Right ventricle myocardium superior (tissue), 1 donor: Measurements from ENCODE around the gene SEBOX. TPM values are rescaled to one million over a fixed set of nuclear protein-coding genes. Genes with fewer than 3 reads are reported as not detected.

Source experiments
- microRNA-seq: library from miRNA; unstranded; fragments of <30 nt; microRNA quantifications from one replicate; pipeline ENCODE4 v1.2.0, GENCODE V29; 2020
- total RNA-seq: library from RNA; stranded (reverse); fragmentation: NEBNext Ultra II Directional; extraction: Animal tissue kit (Norgen Biotek cat#: 25700); gene quantifications from one replicate; pipeline ENCODE4 v1.2.1, GENCODE V29; 2021
- donor health status: DM: no; HTN: yes; CAD: no; lungs with severe emphysema.

Gene SEBOX
- total RNA-seq, 1 donor from 2014 or later = not detected

Small RNA genes within 50 kb of the gene (microRNA-seq; reads per million reads assigned to microRNA genes)
- gene MIR4723 = not detected

Other genes starting within 250 kb of the SEBOX start
- gene TMEM97, start 46.0 kb downstream of the SEBOX start, total RNA-seq = 2.0 TPM
- 11.2 TPM for gene IFT20, start 29.7 kb downstream of the SEBOX start, total RNA-seq
- 33.8 TPM for gene TNFAIP1, start 29.4 kb downstream of the SEBOX start, total RNA-seq
- gene POLDIP2, start 7.7 kb downstream of the SEBOX start, total RNA-seq = 158 TPM
- 30.2 TPM for gene VTN, start 5.1 kb upstream of the SEBOX start, total RNA-seq
- 5.0 TPM for gene SARM1, start 6.5 kb upstream of the SEBOX start, total RNA-seq
- gene SLC46A1, start 41.0 kb upstream of the SEBOX start, total RNA-seq = 6.3 TPM
- not detected for gene SLC13A2, start 108.4 kb upstream of the SEBOX start, total RNA-seq
- not detected for gene FOXN1, start 141.1 kb upstream of the SEBOX start, total RNA-seq
- gene UNC119, start 187.4 kb upstream of the SEBOX start, total RNA-seq = 22.6 TPM
- gene PIGS, start 206.3 kb upstream of the SEBOX start, total RNA-seq = 33.4 TPM
- gene ALDOC, start 211.7 kb upstream of the SEBOX start, total RNA-seq = 353 TPM
- gene SPAG5, start 233.8 kb upstream of the SEBOX start, total RNA-seq = 1.1 TPM
- 4.8 TPM for gene RSKR, start 249.0 kb upstream of the SEBOX start, total RNA-seq